Bronchial epithelial cell (primary cell): ENCODE results near the gene SLC39A11. TPM values are rescaled to one million over a fixed set of nuclear protein-coding genes. Genes with fewer than 3 reads are reported as not detected.

Source experiments
- DNase-seq: peaks from one replicate; pipeline ENCODE4 v3.0.0-alpha.2; 2010; ENCODE audit warnings: low read depth
- FAIRE-seq: peaks from 2 replicates; lab custom pipeline; 2011; peaks lifted over from hg19 to GRCh38; lab: Jason Lieb, UNC
- H3K27me3 ChIP-seq: 2 replicates; pipeline ENCODE4 v1.5.1; 2011; ENCODE audit warnings: low read length; ENCODE audit not compliant: control insufficient read depth, insufficient read depth
- H3K36me3 ChIP-seq: 2 replicates; pipeline ENCODE4 v1.5.1; 2011; ENCODE audit warnings: low read length; ENCODE audit not compliant: control insufficient read depth, insufficient read depth
- H3K4me3 ChIP-seq: 2 replicates; pipeline ENCODE4 v1.5.1; 2011; ENCODE audit warnings: mild to moderate bottlenecking, low read depth, low read length, control low read depth
- CTCF ChIP-seq: IDR thresholded peaks from 2 replicates; pipeline ENCODE4 v1.5.1; 2011; ENCODE audit warnings: mild to moderate bottlenecking, moderate library complexity, low read length, control low read depth, inconsistent platforms; ENCODE audit not compliant: insufficient read depth, severe bottlenecking
- total RNA-seq: library from RNA; depleted of rRNA; stranded (reverse); fragments of >200 nt; gene quantifications from 2 replicates; pipeline ENCODE4 v1.2.1, GENCODE V29; 2014

The SLC39A11 gene
- total RNA-seq, 1 donor from 2014 or later: 23.4 TPM

DNA sequence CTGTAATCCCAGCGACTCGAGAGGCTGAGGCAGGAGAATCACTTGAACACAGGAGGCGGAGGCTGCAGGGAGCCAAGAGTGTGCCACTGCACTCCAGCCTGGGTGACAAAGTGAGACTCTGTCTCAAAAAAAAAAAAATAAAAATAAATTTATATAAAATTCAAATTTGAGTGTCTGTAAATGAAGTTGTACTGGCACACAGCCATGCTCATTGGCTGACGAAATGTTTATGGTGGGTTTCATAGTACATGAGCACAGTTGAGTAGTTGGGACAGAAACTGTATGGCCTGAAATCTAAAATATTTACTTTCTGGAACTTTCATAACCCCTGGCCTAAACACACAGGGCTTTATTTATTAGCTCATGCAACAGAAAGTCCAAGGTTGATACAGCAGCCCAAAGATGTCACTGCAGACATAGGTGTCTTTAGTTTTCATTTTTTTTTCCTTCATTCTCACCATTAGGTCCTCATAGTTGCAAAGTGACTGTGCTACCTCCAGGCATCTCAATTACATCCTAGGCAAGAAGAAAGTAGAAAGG, 355.3 kb downstream of the SLC39A11 start:
- FAIRE-seq (no peak), DNase-seq (no peak)
- Histone ChIP-seq H3K4me3 (no peak overlapping the region), H3K27me3 (no peaks in the 10 kb centered on the region), H3K36me3 (no peaks in the 10 kb centered on the region)
- no peak for TF ChIP-seq CTCF

GRCh38 chr17:72735592-72735991, 356.9 kb downstream of the SLC39A11 start:
- TF ChIP-seq CTCF: no peak
- no peaks in the 10 kb centered on the region for H3K36me3 ChIP-seq
- no peak overlapping the region for H3K4me3 ChIP-seq
- no peaks in the 10 kb centered on the region for H3K27me3 ChIP-seq
- no peak for DNase-seq
- FAIRE-seq: no peak

DNA sequence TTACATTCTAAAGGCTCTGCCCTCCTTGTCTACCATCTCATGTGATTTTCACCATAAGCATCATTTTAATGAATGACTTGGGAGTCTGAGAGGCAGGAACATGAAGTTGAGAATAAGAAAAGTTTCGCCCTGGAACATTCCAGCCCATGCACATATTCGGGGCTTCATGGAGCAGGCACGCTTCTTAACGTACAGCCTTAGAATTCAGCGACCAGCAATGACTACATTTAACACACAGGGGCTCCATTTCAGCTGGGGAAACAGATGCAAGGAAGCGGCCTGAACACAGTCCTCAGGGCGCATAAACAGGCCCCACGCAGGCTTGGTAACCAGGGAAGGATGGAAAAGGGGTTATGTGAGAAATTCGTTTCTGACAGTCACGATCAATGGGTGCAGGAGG, 357.4 kb downstream of the SLC39A11 start:
- H3K36me3 ChIP-seq: no peaks in the 10 kb centered on the region
- no peak for DNase-seq
- no peak for FAIRE-seq
- no peaks in the 10 kb centered on the region for H3K27me3 ChIP-seq
- H3K4me3 ChIP-seq: no peak overlapping the region
- TF ChIP-seq CTCF: no peak

- FAIRE-seq: no peak
- Histone ChIP-seq H3K4me3 (no peak overlapping the region), H3K27me3 (no peaks in the 10 kb centered on the region), H3K36me3 (no peaks in the 10 kb centered on the region)
- no peak for TF ChIP-seq CTCF
- DNase-seq: no peak
These were observed 357.9 kb downstream of the SLC39A11 start for GRCh38 chr17:72734613-72735012.

DNA sequence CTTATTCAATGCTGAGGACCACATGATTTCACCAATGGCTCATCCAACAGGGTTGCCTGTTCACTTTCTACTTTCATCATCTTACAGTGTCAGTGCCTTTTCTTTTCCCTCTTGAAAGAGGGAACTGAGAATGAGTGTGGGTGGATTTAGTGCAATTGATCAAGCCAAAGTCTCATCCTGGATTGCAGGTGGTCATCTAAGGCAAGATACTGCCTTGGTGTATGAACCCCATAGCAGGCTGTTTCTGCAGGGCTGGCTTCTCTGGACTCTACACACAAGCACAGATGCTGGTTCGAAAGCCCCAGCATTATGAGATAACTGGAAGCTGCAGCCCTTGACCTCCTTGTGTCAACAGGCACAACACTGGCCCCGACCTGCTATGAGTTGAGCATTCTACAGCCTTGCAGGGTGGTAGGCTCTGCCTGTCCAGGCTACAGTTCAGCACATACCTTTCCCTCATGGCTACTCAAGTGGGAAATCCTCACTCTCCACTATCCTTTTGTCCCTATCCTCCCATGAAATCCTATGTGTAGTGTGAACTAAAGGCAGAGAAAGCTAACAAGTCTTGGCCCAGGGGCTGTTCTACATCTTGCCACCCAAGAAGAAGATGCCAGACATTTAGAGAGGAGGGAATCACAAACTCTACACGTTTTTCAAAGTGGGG, 358.7 kb downstream of the SLC39A11 start:
- TF ChIP-seq CTCF: no peak
- no peak overlapping the region for H3K4me3 ChIP-seq
- H3K36me3 ChIP-seq: no peaks in the 10 kb centered on the region
- H3K27me3 ChIP-seq: no peaks in the 10 kb centered on the region
- DNase-seq: no peak
- FAIRE-seq: peak; percentile 32
